Sigmoid colon (tissue), 4 donors: ENCODE results near the gene WBP1.

Source experiments
- CTCF ChIP-seq, 4 experiments: fragments of 450-650 bp in 3 of 4; fragments of 200-600 bp in 1 of 4; IDR thresholded peaks; one replicate each; pipeline ENCODE4 v1.5.1; 2016 to 2019; ENCODE audit warnings: antibody characterized with exemption in 4 of 4, mild to moderate bottlenecking in 3 of 4, moderate library complexity in 2 of 4
- EP300 ChIP-seq, 4 donors: sonication (generic); formaldehyde crosslinking; IDR thresholded peaks; one replicate each; pipeline ENCODE4 v1.6.1; 2017; ENCODE audit warnings: antibody characterized with exemption in 4 of 4
- POLR2A ChIP-seq, 2 donors: fragments of 450-650 bp; IDR thresholded peaks; one replicate each; pipeline ENCODE4 v1.6.1; 2016; ENCODE audit warnings: antibody characterized with exemption in 2 of 2, mild to moderate bottlenecking in 2 of 2, moderate library complexity in 2 of 2
- POLR2AphosphoS5 ChIP-seq, 4 donors: sonication (generic); formaldehyde crosslinking; IDR thresholded peaks; one replicate each; pipeline ENCODE4 v1.6.1; 2017; ENCODE audit warnings: antibody characterized with exemption in 4 of 4

DNA sequence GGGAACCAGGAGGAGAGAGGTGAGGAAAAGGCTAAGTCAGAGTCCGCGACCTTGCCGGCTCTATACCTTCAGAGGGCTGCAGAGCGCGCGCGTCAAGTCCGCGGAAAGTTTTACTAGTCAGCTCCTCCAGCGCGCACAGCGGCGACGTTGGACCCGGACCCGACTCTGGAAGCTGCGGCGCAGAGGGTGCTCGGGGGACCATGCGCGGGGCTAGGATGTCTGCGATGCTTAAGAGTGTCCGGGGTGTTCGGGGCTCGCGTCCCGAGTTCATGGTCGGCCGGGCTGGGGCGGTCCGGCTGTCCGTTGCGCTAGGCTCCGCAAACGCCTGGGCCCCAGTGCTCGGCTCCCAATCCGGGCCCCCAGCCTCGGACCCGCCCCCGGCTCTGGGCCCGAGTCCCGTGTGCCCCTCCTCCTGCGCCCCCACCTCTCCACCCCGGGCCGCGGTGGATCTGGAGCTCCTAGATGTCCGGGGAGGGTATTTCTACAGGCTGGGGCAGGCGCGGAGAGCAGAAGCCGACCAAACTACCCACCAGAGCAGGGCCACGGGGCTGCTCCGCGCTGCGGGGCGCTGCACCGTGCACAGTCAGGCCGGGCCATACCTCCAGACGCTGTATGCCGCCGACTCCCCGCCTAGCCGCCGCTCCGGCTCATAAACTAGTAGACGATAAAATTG, 41.2 kb downstream of the WBP1 start, which contains the start of gene LBX2:
- no peak for TF ChIP-seq CTCF (IDR thresholded peaks at IDR 0.05)
- TF ChIP-seq EP300 (IDR thresholded peaks at IDR 0.05): no peak
- no peak for TF ChIP-seq POLR2AphosphoS5 (IDR thresholded peaks at IDR 0.05)
- no peak for TF ChIP-seq POLR2A (IDR thresholded peaks at IDR 0.05)
